DMS53 treated with DMSO at 0.1 percent for 48 hours (cell line): Measurements from ENCODE around the gene VN1R2.
"Not testable (repeated sequence)": the region's sequence is repeated elsewhere in the genome, so short reads cannot be mapped to it uniquely, and the experiment has no call there.

Experiments
- DNase-seq: peaks from one replicate; lab custom pipeline; 2025; ENCODE audit not compliant: unreplicated experiment; lab: John Stamatoyannopoulos, UW

Gene VN1R2

GRCh38 chr19:53257715-53258342 is at the start of gene VN1R2:
TSS of gene VN1R2 (plus strand) at chr19:53258292. CDS start at chr19:53258376, 84 bp downstream.
- not testable (repeated sequence) for DNase-seq

- DNase-seq, result not testable (repeated sequence)
Observed at GRCh38 chr19:53211554-53211953, 46.5 kb upstream of the VN1R2 start.

- DNase-seq, result no peak
Observed at GRCh38 chr19:53212703-53213320, 45.3 kb upstream of the VN1R2 start.

- not testable (repeated sequence) for DNase-seq
Observed at GRCh38 chr19:53222716-53223115, 35.4 kb upstream of the VN1R2 start.

GRCh38 chr19:53224606-53225005 is 33.5 kb upstream of the VN1R2 start:
- DNase-seq, result no peak

- DNase-seq, result no peak
Observed at GRCh38 chr19:53237114-53237777, 20.8 kb upstream of the VN1R2 start.

GRCh38 chr19:53246498-53246897 is 11.6 kb upstream of the VN1R2 start:
- no peak for DNase-seq

GRCh38 chr19:53254411-53255341 is 3.4 kb upstream of the VN1R2 start, which contains the start of gene ZNF677:
TSS of gene ZNF677 (minus strand) at chr19:53254873. CDS start at chr19:53251550, 3,323 bp downstream.
- no peak for DNase-seq

- not testable (repeated sequence) for DNase-seq
Observed at GRCh38 chr19:53267623-53268022, 9.5 kb downstream of the VN1R2 start, which contains the start of gene VN1R4. TSS of gene VN1R4 (minus strand) at chr19:53267723. CDS start at chr19:53267665, 58 bp downstream.

DNA sequence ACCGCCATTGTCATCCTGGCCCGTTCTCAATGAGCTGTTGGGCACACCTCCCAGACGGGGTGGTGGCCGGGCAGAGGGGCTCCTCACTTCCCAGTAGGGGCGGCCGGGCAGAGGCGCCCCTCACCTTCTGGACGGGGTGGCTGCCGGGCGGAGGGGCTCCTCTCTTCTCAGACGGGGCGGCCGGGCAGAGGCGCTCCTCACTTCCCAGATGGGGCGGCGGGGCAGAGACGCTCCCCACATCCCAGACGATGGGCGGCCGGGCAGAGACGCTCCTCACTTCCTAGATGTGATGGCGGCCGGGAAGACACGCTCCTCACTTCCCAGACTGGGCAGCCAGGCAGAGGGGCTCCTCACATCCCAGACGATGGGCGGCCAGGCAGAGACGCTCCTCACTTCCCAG is 11.8 kb downstream of the VN1R2 start:
- DNase-seq, result not testable (repeated sequence)

DNA sequence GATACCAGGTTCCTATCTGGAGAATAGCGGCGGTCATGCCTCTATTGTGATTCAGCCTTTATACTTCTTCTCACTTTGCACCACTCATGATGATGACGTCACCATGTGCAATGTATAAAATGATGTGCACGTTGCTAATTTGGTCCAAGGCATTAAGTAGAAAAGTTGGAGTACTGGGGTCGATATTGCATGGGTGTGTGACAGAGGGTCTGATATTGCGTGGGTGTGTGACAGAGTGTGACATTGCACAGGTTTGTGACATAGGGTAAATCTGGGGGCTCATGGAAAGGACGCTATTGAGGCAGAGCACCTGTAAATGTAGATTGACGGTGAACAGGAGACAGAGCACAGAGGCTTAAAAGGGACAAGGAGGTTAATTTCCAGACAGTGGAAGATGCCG is 14.0 kb downstream of the VN1R2 start:
- no peak for DNase-seq

DNA sequence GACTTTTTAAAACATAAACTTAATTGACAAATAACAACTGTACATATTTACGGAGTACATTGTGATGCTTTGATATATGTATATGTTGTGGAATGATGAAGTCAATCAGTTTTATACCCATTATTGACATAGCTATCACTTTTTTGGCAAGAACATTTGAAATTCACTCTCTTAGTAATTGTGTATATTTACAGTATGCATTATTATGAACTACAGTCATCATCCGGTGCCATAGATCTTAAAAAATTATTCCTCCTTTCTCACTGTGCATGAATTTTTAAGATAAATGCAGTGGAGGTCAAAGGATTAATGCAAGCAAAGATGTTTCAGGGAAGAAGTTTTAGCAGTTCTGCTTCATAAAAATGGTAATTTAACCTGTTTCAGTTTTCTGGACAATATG is 17.4 kb downstream of the VN1R2 start:
- DNase-seq, result no peak

GRCh38 chr19:53281947-53282346 is 23.9 kb downstream of the VN1R2 start:
- not testable (repeated sequence) for DNase-seq

DNA sequence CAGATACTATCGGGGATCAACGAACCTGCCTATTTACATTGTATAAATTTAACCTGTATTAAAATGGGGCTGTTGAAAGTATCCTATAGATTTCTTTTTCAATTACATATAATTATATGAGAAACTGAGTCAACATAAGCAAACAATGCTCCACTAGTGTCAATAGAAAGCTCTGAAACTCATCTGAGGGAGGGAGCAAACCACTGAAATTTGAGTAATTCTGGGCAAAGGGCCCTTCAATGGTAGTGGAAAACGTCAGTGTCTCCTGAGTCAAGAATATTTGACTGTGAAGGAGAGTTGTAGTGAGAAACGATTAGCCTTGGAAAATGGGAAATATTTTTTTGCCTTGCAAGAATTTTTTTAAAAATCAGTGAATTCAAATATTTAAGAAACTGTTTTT is 27.0 kb downstream of the VN1R2 start:
- no peak for DNase-seq

DNA sequence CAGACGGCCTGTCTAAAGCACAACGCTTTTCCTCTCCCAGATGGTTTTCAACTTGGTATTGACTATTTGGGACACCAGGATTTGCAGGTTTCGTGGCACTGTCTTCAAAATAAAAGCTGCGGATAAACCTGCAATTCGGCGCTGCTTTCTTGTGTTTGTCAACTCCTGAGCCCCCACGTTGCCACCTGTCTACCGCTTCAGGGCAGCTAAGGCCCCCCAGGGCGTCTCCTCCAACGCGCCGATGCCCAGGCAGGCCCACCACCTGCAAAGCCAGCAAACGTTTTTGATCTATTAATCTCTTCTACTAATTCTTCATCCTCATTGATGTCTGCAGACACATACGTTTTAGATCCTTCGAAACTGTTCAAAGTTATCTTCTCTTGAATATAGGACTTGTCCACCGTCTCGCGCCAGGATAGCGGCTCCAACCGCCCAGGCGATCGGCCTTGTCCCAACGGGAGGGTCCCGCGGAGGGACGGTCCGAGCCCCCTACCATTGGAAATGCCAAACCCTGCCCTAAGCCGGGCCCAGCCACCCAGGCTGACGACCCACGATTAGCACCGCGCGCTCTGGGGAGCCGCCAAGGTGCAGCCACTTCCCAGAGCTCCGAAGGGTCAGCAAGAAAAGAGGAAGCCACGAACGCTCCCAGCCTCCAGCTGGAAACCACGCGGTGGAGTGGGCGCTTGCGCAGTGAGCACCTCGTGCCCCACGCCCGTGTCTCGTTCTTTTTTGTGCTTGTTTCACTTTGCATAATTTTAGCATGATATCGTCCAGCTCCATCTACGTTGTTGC is 32.9 kb downstream of the VN1R2 start:
- DNase-seq, result no peak

- no peak for DNase-seq
Observed at GRCh38 chr19:53294786-53295441, 36.8 kb downstream of the VN1R2 start.

- not testable (repeated sequence) for DNase-seq
Observed at GRCh38 chr19:53301341-53301740, 43.2 kb downstream of the VN1R2 start.

GRCh38 chr19:53308339-53308811 is 50.3 kb downstream of the VN1R2 start:
- DNase-seq, result peak; percentile 15
